BLaER1 treated with 17β-estradiol and CSF1 and Interleukin-3, amounts not matched to agents 10 nM and 100 nM (cell line): ENCODE measurements around the gene ASNS.
A peak's percentile ranks its signal among the peaks of the same experiment; 100 is the strongest.
"Not testable (repeated sequence)": the region's sequence is repeated elsewhere in the genome, so short reads cannot be mapped to it uniquely, and the experiment has no call there.

Source experiments
- H3K27ac ChIP-seq, 11 experiments: shearing (Covaris generic); formaldehyde crosslinking; 2 replicates each; pipeline ENCODE4 v1.8.1; 2022
- H3K27me3 ChIP-seq, 11 experiments: shearing (Covaris generic); formaldehyde crosslinking; 2 replicates each; pipeline ENCODE4 v1.8.1; 2022
- H3K36me3 ChIP-seq, 11 experiments: shearing (Covaris generic); formaldehyde crosslinking; 2 replicates each; pipeline ENCODE4 v1.8.1; 2022
- H3K4me1 ChIP-seq, 10 experiments: shearing (Covaris generic); formaldehyde crosslinking; 2 replicates each; pipeline ENCODE4 v1.8.1; 2022
- H3K4me2 ChIP-seq, 11 experiments: shearing (Covaris generic); formaldehyde crosslinking; 2 replicates each; pipeline ENCODE4 v1.8.1; 2022
- H3K4me3 ChIP-seq, 10 experiments: shearing (Covaris generic); formaldehyde crosslinking; 2 replicates each; pipeline ENCODE4 v1.8.1; 2022
- H3K9ac ChIP-seq, 11 experiments: shearing (Covaris generic); formaldehyde crosslinking; 2 replicates each; pipeline ENCODE4 v1.8.1; 2022
- H3K9me3 ChIP-seq, 11 experiments: shearing (Covaris generic); formaldehyde crosslinking; replicated peaks in 1 of 11; 2 replicates each; pipeline ENCODE4 v1.8.1; 2022
- H4K20me1 ChIP-seq, 11 experiments: shearing (Covaris generic); formaldehyde crosslinking; 2 replicates each; pipeline ENCODE4 v1.8.1; 2022
- Cebpa-rat ChIP-seq, 11 experiments: shearing (Covaris generic); IDR thresholded peaks; 2 replicates each; pipeline ENCODE4 v1.8.1; 2022

The ASNS gene

DNA sequence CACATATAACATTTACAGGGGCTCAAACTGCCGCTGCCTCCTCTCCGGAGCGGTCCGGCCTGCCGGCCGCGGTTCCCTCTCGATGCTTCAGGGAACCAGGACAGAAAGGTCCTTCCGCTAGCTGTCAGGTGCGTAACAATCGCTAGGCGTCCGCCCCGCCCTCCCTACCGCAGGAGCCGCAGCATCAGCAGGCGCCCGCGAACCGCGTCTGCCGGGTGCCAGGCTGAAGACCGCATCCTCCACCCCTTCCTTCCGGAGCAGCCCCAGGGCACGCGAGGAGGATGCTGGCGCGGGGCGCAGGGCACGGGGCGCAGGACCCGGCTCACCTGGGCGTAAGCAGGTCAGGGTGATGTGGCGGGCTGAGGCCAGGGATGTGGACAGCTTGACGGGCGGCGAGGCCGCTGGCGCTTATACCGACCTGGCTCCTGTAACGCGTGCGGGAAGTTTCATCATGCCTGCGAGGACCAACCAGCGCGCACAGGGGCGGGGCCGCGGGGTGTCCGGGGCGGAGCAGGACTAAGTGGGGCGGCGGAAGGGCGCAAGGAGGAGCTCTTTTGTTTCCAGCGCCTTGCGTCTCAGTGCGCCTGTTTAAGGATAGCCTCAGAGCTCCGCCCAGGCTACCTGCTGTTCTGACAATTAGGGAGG lies at the start of gene ASNS:
Gene ASNS, minus strand, starts transcription at position 384 of the 645 bp plus-strand sequence. CDS start 3,252 bp downstream, outside the sequence.
- Histone ChIP-seq H4K20me1 (peaks cover 0 to 31% (median 0%) of the 10 kb centered on the region in 11 experiments; a peak in 6 of 22 replicates), H3K36me3 (peaks cover 12 to 28% (median 24%) of the 10 kb centered on the region in 11 experiments; a peak in 20 of 22 replicates), H3K4me2 (peak within 1 kb of the TSS; percentile 82 to 97 (median 91)), H3K9ac (peak within 1 kb of the TSS; percentile 70 to 86 (median 81)), H3K27ac (peak within 1 kb of the TSS; percentile 38 to 88 (median 80); a peak in 21 of 22 replicates), H3K4me3 (peak within 1 kb of the TSS; percentile 65 to 82 (median 72)), H3K27me3 (no peaks in the 10 kb centered on the region), H3K9me3 (no peaks in the 10 kb centered on the region), H3K4me1 (peaks cover 6 to 20% (median 13%) of the 10 kb centered on the region in 10 experiments; a peak in 18 of 20 replicates)
- peak in 4 of 11 experiments; percentile 13 to 67 (median 35); a peak in 3 of 22 replicates for TF ChIP-seq Cebpa-rat (IDR thresholded peaks at IDR 0.05)

DNA sequence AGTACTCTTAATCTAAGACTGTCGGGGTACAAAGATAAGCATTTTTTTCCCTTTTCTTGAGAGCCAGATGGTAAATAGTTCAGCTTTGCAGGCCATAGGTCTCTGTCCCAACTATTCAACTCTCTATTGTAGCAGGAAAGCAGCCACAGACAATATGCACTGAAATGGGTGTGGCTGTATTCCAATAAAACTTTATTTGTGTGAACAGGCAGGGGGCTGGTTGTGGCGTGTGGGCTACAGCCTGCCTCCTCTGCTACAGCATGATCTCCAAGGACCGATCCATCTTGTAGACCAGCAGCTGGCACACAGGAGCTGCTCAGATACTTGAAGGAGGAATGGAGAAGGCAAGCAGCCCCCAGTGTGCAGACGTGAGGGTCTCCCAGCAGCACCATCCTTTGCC lies 49.0 kb upstream of the ASNS start:
- not testable (repeated sequence) for H3K36me3 ChIP-seq, H3K4me3 ChIP-seq, H3K4me2 ChIP-seq, H3K9ac ChIP-seq, H3K27ac ChIP-seq, H3K27me3 ChIP-seq, H3K4me1 ChIP-seq, H4K20me1 ChIP-seq, H3K9me3 ChIP-seq

GRCh38 chr7:97915267-97915666 lies 43.1 kb upstream of the ASNS start:
- not testable (repeated sequence) for H3K9ac ChIP-seq, H4K20me1 ChIP-seq, H3K9me3 ChIP-seq, H3K4me2 ChIP-seq, H3K4me3 ChIP-seq, H3K36me3 ChIP-seq, H3K4me1 ChIP-seq, H3K27me3 ChIP-seq, H3K27ac ChIP-seq

DNA sequence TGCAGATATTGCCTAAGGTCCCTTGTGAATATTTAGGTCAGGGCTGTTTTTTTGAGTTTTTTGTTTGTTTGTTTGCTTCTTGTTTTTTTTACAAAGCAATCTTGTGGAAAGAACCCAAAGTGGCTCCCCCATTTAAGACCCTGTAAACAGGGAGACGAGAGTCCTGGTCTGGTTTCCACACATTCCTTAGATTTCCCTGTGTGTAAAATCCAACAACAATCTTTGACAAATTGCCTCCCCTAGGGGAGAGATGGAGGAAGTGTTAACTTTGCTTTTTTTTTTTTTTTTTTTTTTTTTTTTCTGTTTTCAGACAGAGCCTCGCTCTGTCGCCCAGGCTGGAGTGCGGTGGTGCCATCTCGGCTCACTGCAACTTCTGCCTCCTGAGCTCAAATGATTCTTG lies 40.1 kb upstream of the ASNS start:
- H3K27me3 ChIP-seq, H3K27ac ChIP-seq, H3K9ac ChIP-seq, H3K4me2 ChIP-seq, H3K4me1 ChIP-seq, H3K4me3 ChIP-seq, H3K9me3 ChIP-seq, H3K36me3 ChIP-seq, H4K20me1 ChIP-seq: not testable (repeated sequence)

GRCh38 chr7:97896893-97897292 lies 24.7 kb upstream of the ASNS start:
- not testable (repeated sequence) for H3K9ac ChIP-seq, H3K27me3 ChIP-seq, H3K36me3 ChIP-seq, H4K20me1 ChIP-seq, H3K27ac ChIP-seq, H3K4me1 ChIP-seq, H3K9me3 ChIP-seq, H3K4me3 ChIP-seq, H3K4me2 ChIP-seq

- not testable (repeated sequence) for H3K9ac ChIP-seq, H4K20me1 ChIP-seq, H3K27me3 ChIP-seq, H3K4me1 ChIP-seq, H3K27ac ChIP-seq, H3K4me2 ChIP-seq, H3K4me3 ChIP-seq, H3K36me3 ChIP-seq
- peaks cover 10 to 30% (median 16%) of the 10 kb centered on the region in 11 experiments for H3K9me3 ChIP-seq
These were observed 19.5 kb upstream of the ASNS start for GRCh38 chr7:97891721-97892120.

GRCh38 chr7:97879527-97879926 lies 7.3 kb upstream of the ASNS start:
- not testable (repeated sequence) for H3K4me3 ChIP-seq, H3K36me3 ChIP-seq, H4K20me1 ChIP-seq, H3K27ac ChIP-seq, H3K4me2 ChIP-seq, H3K9ac ChIP-seq, H3K4me1 ChIP-seq, H3K27me3 ChIP-seq
- peaks cover 0 to 12% (median 0%) of the 10 kb centered on the region in 11 experiments; a peak in 5 of 22 replicates for H3K9me3 ChIP-seq

GRCh38 chr7:97874894-97875293 lies 2.7 kb upstream of the ASNS start:
- H3K27me3 ChIP-seq, H3K27ac ChIP-seq, H3K4me3 ChIP-seq, H3K36me3 ChIP-seq, H3K4me2 ChIP-seq, H3K9ac ChIP-seq: not testable (repeated sequence)
- H3K9me3 ChIP-seq = peaks cover 0 to 12% (median 0%) of the 10 kb centered on the region in 11 experiments; a peak in 5 of 22 replicates
- H4K20me1 ChIP-seq = peaks cover 0 to 20% (median 0%) of the 10 kb centered on the region in 11 experiments; a peak in 4 of 22 replicates
- peaks cover 6 to 20% (median 13%) of the 10 kb centered on the region in 10 experiments; a peak in 18 of 20 replicates for H3K4me1 ChIP-seq

DNA sequence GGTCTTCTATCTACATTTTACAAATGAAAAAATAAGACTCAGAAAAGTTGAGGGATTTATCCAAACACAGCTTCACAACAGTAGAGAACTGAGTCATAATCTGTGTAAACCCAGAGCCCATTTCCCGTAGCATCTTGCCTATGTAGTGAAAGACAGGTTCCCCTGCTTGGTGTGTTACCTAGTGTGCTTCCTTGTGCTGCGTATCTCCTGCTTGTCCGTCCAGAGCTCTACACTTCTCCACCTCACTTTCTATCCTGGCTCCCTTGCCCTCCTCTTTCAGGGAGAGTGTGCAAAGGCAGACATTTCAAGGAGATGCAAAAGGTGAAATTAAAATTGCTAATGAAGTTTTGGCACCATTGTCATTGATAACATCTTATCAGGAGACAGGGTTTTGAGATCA lies 1.4 kb upstream of the ASNS start:
- Histone ChIP-seq H3K9ac (no peak overlapping the region), H4K20me1 (peaks cover 0 to 31% (median 0%) of the 10 kb centered on the region in 11 experiments; a peak in 6 of 22 replicates), H3K4me3 (no peak overlapping the region), H3K36me3 (peaks cover 7 to 13% (median 10%) of the 10 kb centered on the region in 11 experiments; a peak in 19 of 22 replicates), H3K27ac (no peak overlapping the region), H3K27me3 (no peaks in the 10 kb centered on the region), H3K9me3 (peaks cover 0 to 8% (median 0%) of the 10 kb centered on the region in 11 experiments; a peak in 2 of 22 replicates), H3K4me2 (no peak overlapping the region), H3K4me1 (peaks cover 6 to 20% (median 13%) of the 10 kb centered on the region in 10 experiments; a peak in 18 of 20 replicates)
- no peak for TF ChIP-seq Cebpa-rat (IDR thresholded peaks at IDR 0.05)

GRCh38 chr7:97871659-97872024 lies 566 bp downstream of the ASNS start:
- Histone ChIP-seq H3K27ac (peak overlapping the region; percentile 38 to 88 (median 80); a peak in 21 of 22 replicates), H3K4me2 (peak overlapping the region; percentile 82 to 97 (median 91)), H3K27me3 (no peaks in the 10 kb centered on the region), H3K9ac (peak overlapping the region; percentile 70 to 86 (median 81)), H3K36me3 (peaks cover 17 to 33% (median 29%) of the 10 kb centered on the region in 11 experiments; a peak in 20 of 22 replicates), H3K9me3 (no peaks in the 10 kb centered on the region), H3K4me1 (peaks cover 6 to 20% (median 13%) of the 10 kb centered on the region in 10 experiments; a peak in 18 of 20 replicates), H4K20me1 (peaks cover 0 to 31% (median 0%) of the 10 kb centered on the region in 11 experiments; a peak in 6 of 22 replicates), H3K4me3 (peak overlapping the region; percentile 65 to 82 (median 72))
- TF ChIP-seq Cebpa-rat (IDR thresholded peaks at IDR 0.05) = no peak
